Endothelial cell (in vitro differentiated cells): ENCODE results near the gene ATP2B2. TPM values are rescaled to one million over a fixed set of nuclear protein-coding genes. Genes with fewer than 3 reads are reported as not detected.

Source experiments
- DNase-seq: peaks from one replicate; pipeline ENCODE4 v3.0.0; 2021; ENCODE audit warnings: low spot score
- H3K27ac Mint-ChIP-seq: one replicate; pipeline ENCODE4 v1.8.0; 2021; ENCODE audit warnings: mixed read lengths, inconsistent platforms; ENCODE audit not compliant: unreplicated experiment
- H3K27me3 Mint-ChIP-seq: one replicate; pipeline ENCODE4 v1.8.0; 2021; ENCODE audit warnings: mild to moderate bottlenecking, moderate library complexity, mixed read lengths, inconsistent platforms; ENCODE audit not compliant: unreplicated experiment
- H3K36me3 Mint-ChIP-seq: one replicate; pipeline ENCODE4 v1.8.0; 2021; ENCODE audit warnings: mild to moderate bottlenecking, low read depth, mixed read lengths, inconsistent platforms; ENCODE audit not compliant: unreplicated experiment
- H3K4me1 Mint-ChIP-seq: one replicate; pipeline ENCODE4 v1.8.0; 2021; ENCODE audit warnings: mild to moderate bottlenecking, mixed read lengths, inconsistent platforms; ENCODE audit not compliant: unreplicated experiment
- H3K4me3 Mint-ChIP-seq: one replicate; pipeline ENCODE4 v1.8.0; 2021; ENCODE audit warnings: mild to moderate bottlenecking, mixed read lengths, inconsistent platforms; ENCODE audit not compliant: unreplicated experiment
- H3K9me3 Mint-ChIP-seq: one replicate; pipeline ENCODE4 v1.8.0; 2021; ENCODE audit warnings: mixed read lengths, inconsistent platforms; ENCODE audit not compliant: unreplicated experiment
- total RNA-seq: library from RNA; stranded (reverse); fragmentation: NEBNext Ultra II Directional; extraction: Animal tissue kit (Norgen Biotek cat#: 25700); gene quantifications from one replicate; pipeline ENCODE4 v1.2.1, GENCODE V29; 2021; ENCODE audit not compliant: unreplicated experiment
- TF ChIP-seq, protein P1 (sequence below): fragments of 200-600 bp; sonication (generic); IDR thresholded peaks from one replicate; pipeline ENCODE4 v1.5.0; 2021; ENCODE audit warnings: antibody characterized with exemption; ENCODE audit not compliant: unreplicated experiment

Gene ATP2B2
- total RNA-seq, 1 donor from 2014 or later: 1.7 TPM

- DNase-seq: no peak
- H3K9me3 Mint-ChIP-seq: no peaks in the 10 kb centered on the region
- no peaks in the 10 kb centered on the region for H3K36me3 Mint-ChIP-seq
- H3K4me3 Mint-ChIP-seq: no peak overlapping the region
- H3K4me1 Mint-ChIP-seq: peaks cover 7% of the 10 kb centered on the region
- peaks cover 2% of the 10 kb centered on the region for H3K27me3 Mint-ChIP-seq
- no peak overlapping the region for H3K27ac Mint-ChIP-seq
- TF ChIP-seq, protein P1, sequence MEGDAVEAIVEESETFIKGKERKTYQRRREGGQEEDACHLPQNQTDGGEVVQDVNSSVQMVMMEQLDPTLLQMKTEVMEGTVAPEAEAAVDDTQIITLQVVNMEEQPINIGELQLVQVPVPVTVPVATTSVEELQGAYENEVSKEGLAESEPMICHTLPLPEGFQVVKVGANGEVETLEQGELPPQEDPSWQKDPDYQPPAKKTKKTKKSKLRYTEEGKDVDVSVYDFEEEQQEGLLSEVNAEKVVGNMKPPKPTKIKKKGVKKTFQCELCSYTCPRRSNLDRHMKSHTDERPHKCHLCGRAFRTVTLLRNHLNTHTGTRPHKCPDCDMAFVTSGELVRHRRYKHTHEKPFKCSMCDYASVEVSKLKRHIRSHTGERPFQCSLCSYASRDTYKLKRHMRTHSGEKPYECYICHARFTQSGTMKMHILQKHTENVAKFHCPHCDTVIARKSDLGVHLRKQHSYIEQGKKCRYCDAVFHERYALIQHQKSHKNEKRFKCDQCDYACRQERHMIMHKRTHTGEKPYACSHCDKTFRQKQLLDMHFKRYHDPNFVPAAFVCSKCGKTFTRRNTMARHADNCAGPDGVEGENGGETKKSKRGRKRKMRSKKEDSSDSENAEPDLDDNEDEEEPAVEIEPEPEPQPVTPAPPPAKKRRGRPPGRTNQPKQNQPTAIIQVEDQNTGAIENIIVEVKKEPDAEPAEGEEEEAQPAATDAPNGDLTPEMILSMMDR: no peak
These were observed 17.3 kb downstream of the ATP2B2 start for GRCh38 chr3:10487988-10488633.

DNA sequence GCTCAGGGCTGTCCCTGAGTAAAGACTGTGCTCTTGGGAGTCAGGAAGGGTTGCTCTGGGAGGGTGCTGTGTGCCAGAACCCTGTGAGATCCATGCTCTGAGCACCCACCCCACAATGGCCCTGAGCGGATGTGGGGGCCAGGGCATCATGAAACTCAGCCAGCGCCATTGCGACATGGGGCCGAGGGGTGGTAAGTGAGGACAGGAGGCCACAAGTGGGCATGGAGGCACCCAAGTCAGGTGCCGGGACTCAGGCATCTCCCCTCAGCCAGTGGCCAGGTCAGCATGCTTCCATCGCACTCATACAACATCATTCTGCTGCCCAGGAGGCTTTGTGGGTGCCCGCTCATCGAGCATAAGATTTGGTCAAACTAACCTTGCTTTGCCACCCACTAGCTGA lies 19.6 kb downstream of the ATP2B2 start:
- no peak for DNase-seq
- Mint-ChIP-seq H3K4me3 (no peak overlapping the region), H3K4me1 (peaks cover 7% of the 10 kb centered on the region), H3K27ac (no peak overlapping the region), H3K9me3 (no peaks in the 10 kb centered on the region), H3K27me3 (no peaks in the 10 kb centered on the region), H3K36me3 (no peaks in the 10 kb centered on the region)
- TF ChIP-seq, protein P1: no peak

DNA sequence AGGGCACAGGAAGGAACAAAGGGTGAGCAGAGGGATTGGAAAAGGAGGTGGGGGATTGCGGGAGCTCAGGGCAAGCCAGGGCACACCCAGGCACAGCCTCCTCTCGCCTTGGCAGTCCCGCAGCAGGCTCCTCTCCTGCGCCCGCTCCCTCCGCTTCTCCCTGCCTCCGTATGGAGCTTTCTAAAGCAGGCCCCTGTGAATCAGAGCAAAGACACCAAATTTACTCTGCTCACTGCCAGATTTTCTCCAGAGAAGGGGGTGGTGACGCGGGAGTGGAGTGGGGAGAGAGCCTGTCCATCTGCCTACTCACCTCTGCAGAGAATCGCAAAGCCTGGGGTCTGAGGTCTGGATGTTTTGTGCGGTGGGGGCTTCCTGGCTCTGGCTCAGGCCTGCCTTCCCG lies 20.0 kb downstream of the ATP2B2 start:
- TF ChIP-seq, protein P1: no peak
- Mint-ChIP-seq H3K9me3 (no peaks in the 10 kb centered on the region), H3K4me3 (no peak overlapping the region), H3K27me3 (no peaks in the 10 kb centered on the region), H3K36me3 (no peaks in the 10 kb centered on the region), H3K27ac (no peak overlapping the region), H3K4me1 (peaks cover 7% of the 10 kb centered on the region)
- no peak for DNase-seq

DNA sequence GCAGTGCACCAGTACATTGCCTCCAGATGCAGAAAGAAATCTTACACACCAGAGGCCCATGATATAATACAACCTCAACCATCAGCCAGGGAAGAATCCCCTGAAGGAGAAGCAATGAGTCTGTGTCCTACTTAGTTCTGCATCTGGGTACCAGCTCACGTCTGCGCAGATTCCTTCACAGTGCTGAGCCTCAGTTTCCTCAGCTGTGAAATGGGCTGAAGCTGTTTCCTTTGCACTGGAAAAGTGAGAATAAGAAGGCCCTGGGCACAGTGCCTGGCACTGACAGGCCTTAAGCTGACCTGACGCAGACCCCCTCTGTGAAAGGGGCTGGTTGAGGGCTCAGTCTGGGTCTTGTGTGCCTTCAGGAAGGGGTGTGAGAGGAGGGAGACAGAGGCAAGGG lies 20.7 kb downstream of the ATP2B2 start:
- DNase-seq: no peak
- Mint-ChIP-seq H3K27me3 (no peaks in the 10 kb centered on the region), H3K4me3 (no peak overlapping the region), H3K4me1 (peaks cover 7% of the 10 kb centered on the region), H3K9me3 (no peaks in the 10 kb centered on the region), H3K27ac (no peak overlapping the region), H3K36me3 (no peaks in the 10 kb centered on the region)
- TF ChIP-seq, protein P1: no peak

DNA sequence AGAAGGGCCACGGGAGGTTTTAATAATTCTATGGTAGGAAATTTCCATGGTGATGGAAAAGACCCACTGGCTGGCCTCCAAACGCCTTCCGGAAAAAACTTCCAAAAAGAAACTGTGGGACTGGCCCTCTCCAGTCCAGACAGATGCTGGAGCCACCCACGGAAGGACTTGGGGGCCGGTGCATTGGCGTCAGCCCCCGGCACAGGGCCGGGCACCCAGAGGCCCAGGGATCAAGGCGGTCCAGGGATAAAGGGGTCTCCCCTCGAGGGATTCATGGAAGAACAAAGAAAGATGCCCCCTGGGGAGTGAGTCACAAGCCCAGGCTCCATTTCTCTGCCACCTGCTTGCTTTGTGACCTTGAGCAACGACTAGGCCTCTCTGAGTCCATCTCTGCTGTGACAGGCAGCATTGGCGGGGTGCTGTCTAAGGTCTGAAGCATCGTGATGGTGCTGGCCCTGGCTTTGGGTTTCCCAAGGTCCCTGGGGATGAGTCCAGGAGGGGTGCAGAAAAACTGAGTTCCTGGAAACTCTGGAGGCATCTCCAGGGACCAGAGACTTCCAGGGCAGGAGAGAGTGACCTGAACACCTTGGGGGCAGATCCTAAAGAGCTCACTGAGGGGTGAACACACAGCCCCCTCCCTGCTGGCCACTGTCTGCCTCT lies 21.6 kb downstream of the ATP2B2 start:
- H3K27ac Mint-ChIP-seq: no peak overlapping the region
- TF ChIP-seq, protein P1: no peak

More for the DNA sequence above, 21.6 kb downstream of the ATP2B2 start:
- Mint-ChIP-seq H3K4me1 (peaks cover 3% of the 10 kb centered on the region), H3K36me3 (peaks cover under 1% of the 10 kb centered on the region), H3K27me3 (peaks cover 2% of the 10 kb centered on the region), H3K4me3 (no peak overlapping the region), H3K9me3 (no peaks in the 10 kb centered on the region)
- no peak for DNase-seq
